B cell (primary cell): ENCODE data around the gene MSL3B.

ENCODE experiments used
- ATAC-seq: fragments of 200-7000 bp; cut with Tn5 transposase; one replicate; pipeline ENCODE4 v1.10.0; 2021; ENCODE audit warnings: low read depth, mild to moderate bottlenecking, moderate number of reproducible peaks, moderate library complexity
- CTCF ChIA-PET: fragments of 350-600 bp; sonication (Branson Sonifier 250); formaldehyde crosslinking; loops from one replicate; lab custom pipeline; 2021; ENCODE audit warnings: antibody characterized with exemption, inconsistent platforms; lab: Charles Lee
- POLR2A ChIA-PET: fragments of 350-600 bp; sonication (Branson Sonifier 250); formaldehyde crosslinking; loops from one replicate; lab custom pipeline; 2021; ENCODE audit warnings: antibody characterized with exemption; lab: Charles Lee
- DNase-seq: peaks from one replicate; pipeline ENCODE4 v3.0.0; 2013
- H2AFZ ChIP-seq: 2 replicates; pipeline ENCODE4 v1.6.1; 2012; ENCODE audit warnings: mild to moderate bottlenecking, low read depth, low read length; ENCODE audit not compliant: insufficient read depth, poor library complexity, severe bottlenecking
- H3K27ac ChIP-seq, 2 donors: 1 replicate in 1 of 2; 2 replicates in 1 of 2; pipeline ENCODE4 v1.5.1; 2012 to 2013; ENCODE audit warnings: low read length in 2 of 2, mild to moderate bottlenecking in 2 of 2, moderate library complexity in 1 of 2
- H3K27me3 ChIP-seq, 4 experiments: fragments of 200-600 bp in 1 of 4; sonication (generic) in 1 of 4; replicated peaks in 1 of 4; 1 replicate in 2 of 4; 2 replicates in 2 of 4; pipeline versions ENCODE4 v1.6.1 to v1.7.0; 2013 to 2016; ENCODE audit warnings: low read length in 3 of 4, mild to moderate bottlenecking in 2 of 4, mixed read lengths in 1 of 4, moderate library complexity in 1 of 4; ENCODE audit not compliant: insufficient read depth in 4 of 4, control insufficient read depth in 3 of 4; ENCODE audit errors: control extremely low read depth in 1 of 4
- H3K36me3 ChIP-seq, 2 experiments: replicated peaks in 1 of 2; 1 replicate in 1 of 2; 2 replicates in 1 of 2; pipeline versions ENCODE4 v1.6.1 to v1.7.1; 2013; ENCODE audit warnings: low read length in 1 of 2; ENCODE audit not compliant: insufficient read depth in 2 of 2, control insufficient read depth in 1 of 2; ENCODE audit errors: control extremely low read depth in 1 of 2, extremely low read depth in 1 of 2
- H3K4me1 ChIP-seq, 2 donors: fragments of 200-600 bp in 1 of 2; sonication (generic) in 1 of 2; 1 replicate in 1 of 2; 2 replicates in 1 of 2; pipeline versions ENCODE4 v1.5.1 to v1.6.1; 2013 to 2017; ENCODE audit warnings: low read length in 2 of 2; ENCODE audit not compliant: control insufficient read depth in 2 of 2, insufficient read depth in 2 of 2
- H3K4me2 ChIP-seq: replicated peaks from 2 replicates; pipeline ENCODE3; 2012; ENCODE audit warnings: mild to moderate bottlenecking, low read depth, low read length; ENCODE audit not compliant: poor library complexity, severe bottlenecking
- H3K4me3 ChIP-seq, 5 experiments: fragments of 200-600 bp in 1 of 5; sonication (generic) in 1 of 5; 1 replicate in 3 of 5; 2 replicates in 2 of 5; pipeline versions ENCODE4 v1.5.1 to v1.7.0; 2011 to 2016; ENCODE audit warnings: low read length in 4 of 5, mild to moderate bottlenecking in 4 of 5, low read depth in 2 of 5, control low read depth in 1 of 5, moderate library complexity in 1 of 5; ENCODE audit not compliant: insufficient read depth in 1 of 5; ENCODE audit errors: control extremely low read depth in 1 of 5, extremely low read depth in 1 of 5
- H3K79me2 ChIP-seq: fragments of 200-600 bp; sonication (generic); one replicate; pipeline ENCODE4 v1.6.0; 2016; ENCODE audit warnings: low read length; ENCODE audit not compliant: control insufficient read depth, insufficient read depth
- H3K9ac ChIP-seq: fragments of 200-600 bp; sonication (generic); 2 replicates; pipeline ENCODE4 v1.6.1; 2017; ENCODE audit warnings: mild to moderate bottlenecking, low read length, moderate library complexity
- H3K9me3 ChIP-seq, 3 donors: one replicate each; pipeline versions ENCODE4 v1.6.1 to v1.7.1; 2013; ENCODE audit warnings: low read length in 2 of 3; ENCODE audit not compliant: control insufficient read depth in 2 of 3, insufficient read depth in 1 of 3; ENCODE audit errors: control extremely low read depth in 1 of 3
- H4K20me1 ChIP-seq: 2 replicates; pipeline ENCODE4 v1.6.0; 2012; ENCODE audit warnings: mild to moderate bottlenecking, low read length; ENCODE audit not compliant: insufficient read depth, control insufficient read depth, poor library complexity, severe bottlenecking
- H3K27ac Mint-ChIP-seq: one replicate; pipeline ENCODE4 v1.8.0; 2021; ENCODE audit warnings: mixed read lengths
- H3K27me3 Mint-ChIP-seq: one replicate; pipeline ENCODE4 v1.8.0; 2021; ENCODE audit warnings: mixed read lengths
- H3K4me1 Mint-ChIP-seq: one replicate; pipeline ENCODE4 v1.8.0; 2021; ENCODE audit warnings: mixed read lengths
- H3K4me3 Mint-ChIP-seq: one replicate; pipeline ENCODE4 v1.8.0; 2021; ENCODE audit warnings: mixed read lengths
- H3K9me3 Mint-ChIP-seq: one replicate; pipeline ENCODE4 v1.8.0; 2022; ENCODE audit warnings: mixed read lengths; ENCODE audit not compliant: insufficient read depth
- EZH2 ChIP-seq: IDR thresholded peaks from 2 replicates; pipeline ENCODE4 v1.6.1; 2012; ENCODE audit warnings: borderline replicate concordance, low read depth, mild to moderate bottlenecking, moderate library complexity, low read length; ENCODE audit not compliant: insufficient read depth, poor library complexity, severe bottlenecking
- WGBS: methylation state at CpG from one replicate; pipeline ENCODE4 v1.1.5; 2013; ENCODE audit warnings: missing lambda C conversion rate; ENCODE audit not compliant: insufficient coverage; 5-methylcytosine and 5-hydroxymethylcytosine counted together
- intact Hi-C: fragments of 100-400 bp; cut with micrococcal nuclease; formaldehyde crosslinking; loops from one replicate; pipeline ENCODE4 v1.10.0; 2022
- TF ChIP-seq, protein P1 (sequence below): fragments of 200-600 bp; IDR thresholded peaks from one replicate; pipeline ENCODE4 v1.8.0; 2022; ENCODE audit warnings: antibody characterized with exemption, mild to moderate bottlenecking

The MSL3B gene

DNA sequence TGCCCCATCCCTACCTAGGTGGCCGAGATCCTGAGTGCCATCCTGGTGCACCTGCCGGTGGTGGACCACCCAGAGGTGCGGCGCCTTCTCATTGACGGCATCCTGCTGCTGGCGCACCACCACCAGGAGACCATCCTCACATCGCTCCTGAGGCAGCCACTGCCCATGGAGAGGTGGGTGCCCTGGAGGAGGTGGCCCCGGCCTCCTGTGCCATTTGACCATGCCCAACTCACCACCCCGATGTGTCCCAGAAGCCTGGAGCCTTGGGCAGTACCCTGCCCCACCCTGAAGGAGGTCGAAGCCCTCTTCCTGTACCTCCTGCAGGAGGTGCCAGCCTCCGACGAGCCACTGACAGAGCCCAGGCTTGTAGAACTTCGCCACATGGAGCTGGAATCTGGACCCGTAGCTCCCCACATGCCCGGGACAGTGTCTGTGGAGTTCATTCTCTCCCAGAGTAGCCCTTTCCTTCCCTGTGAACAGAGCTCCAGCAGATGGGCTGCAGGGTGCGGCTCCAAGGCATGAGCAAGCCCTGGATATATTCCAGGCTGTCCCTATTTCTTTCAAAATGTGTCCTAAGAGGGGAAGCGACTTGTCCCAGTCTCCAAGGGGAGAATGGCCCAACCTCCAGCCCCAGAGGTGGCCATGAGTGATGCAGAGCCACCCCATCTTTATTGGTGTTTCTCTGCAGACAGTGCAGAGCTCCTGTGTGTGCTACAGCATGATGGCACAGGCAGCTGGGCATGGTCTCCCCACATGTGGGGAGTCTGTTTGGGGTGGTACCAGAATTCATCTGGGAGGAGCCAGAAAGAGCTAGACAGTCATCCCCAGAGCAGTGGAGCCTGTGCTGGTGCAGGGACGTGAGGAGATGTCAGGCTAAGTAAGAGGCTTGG lies 48.1 kb downstream of the MSL3B start:
- DNase-seq: no peak
- H3K79me2 ChIP-seq: no peaks in the 10 kb centered on the region
- Mint-ChIP-seq H3K4me1 (no peaks in the 10 kb centered on the region), H3K4me3 (no peak overlapping the region), H3K9me3 (no peaks in the 10 kb centered on the region), H3K27me3 (peaks cover 9% of the 10 kb centered on the region), H3K27ac (no peak overlapping the region)
- peaks cover 0 to 5% (median 0%) of the 10 kb centered on the region in 4 experiments for H3K27me3 ChIP-seq
- H3K9ac ChIP-seq: no peak overlapping the region
- no peaks in the 10 kb centered on the region for H4K20me1 ChIP-seq
- H3K9me3 ChIP-seq: peaks cover 0 to 6% (median 0%) of the 10 kb centered on the region in 3 donors
- no peak overlapping the region for H3K4me3 ChIP-seq
- no peak overlapping the region for H3K27ac ChIP-seq
- POLR2A ChIA-PET: no interaction called here
- intact Hi-C loops: no loop called here
- H3K4me2 ChIP-seq: no peak overlapping the region
- TF ChIP-seq, protein P1, sequence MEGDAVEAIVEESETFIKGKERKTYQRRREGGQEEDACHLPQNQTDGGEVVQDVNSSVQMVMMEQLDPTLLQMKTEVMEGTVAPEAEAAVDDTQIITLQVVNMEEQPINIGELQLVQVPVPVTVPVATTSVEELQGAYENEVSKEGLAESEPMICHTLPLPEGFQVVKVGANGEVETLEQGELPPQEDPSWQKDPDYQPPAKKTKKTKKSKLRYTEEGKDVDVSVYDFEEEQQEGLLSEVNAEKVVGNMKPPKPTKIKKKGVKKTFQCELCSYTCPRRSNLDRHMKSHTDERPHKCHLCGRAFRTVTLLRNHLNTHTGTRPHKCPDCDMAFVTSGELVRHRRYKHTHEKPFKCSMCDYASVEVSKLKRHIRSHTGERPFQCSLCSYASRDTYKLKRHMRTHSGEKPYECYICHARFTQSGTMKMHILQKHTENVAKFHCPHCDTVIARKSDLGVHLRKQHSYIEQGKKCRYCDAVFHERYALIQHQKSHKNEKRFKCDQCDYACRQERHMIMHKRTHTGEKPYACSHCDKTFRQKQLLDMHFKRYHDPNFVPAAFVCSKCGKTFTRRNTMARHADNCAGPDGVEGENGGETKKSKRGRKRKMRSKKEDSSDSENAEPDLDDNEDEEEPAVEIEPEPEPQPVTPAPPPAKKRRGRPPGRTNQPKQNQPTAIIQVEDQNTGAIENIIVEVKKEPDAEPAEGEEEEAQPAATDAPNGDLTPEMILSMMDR: no peak
- TF ChIP-seq EZH2: no peak
- 82% methylated on average over 14 of the region's 18 CpGs for WGBS
- H3K36me3 ChIP-seq: no peaks in the 10 kb centered on the region
- H2AFZ ChIP-seq: no peak overlapping the region
- no peak for ATAC-seq
- H3K4me1 ChIP-seq: no peaks in the 10 kb centered on the region
- CTCF ChIA-PET: no interaction called here
